SU-DHL-6 (cell line): Measurements from ENCODE around the gene SERINC2.
A peak's percentile ranks its signal among the peaks of the same experiment; 100 is the strongest.

Experiments
- H2AFZ ChIP-seq: fragments of 200-600 bp; sonication (generic); 2 replicates; pipeline ENCODE4 v1.6.1; 2014; ENCODE audit warnings: low read depth, mild to moderate bottlenecking, moderate library complexity, mixed read lengths, antibody characterized with exemption, low read length; ENCODE audit not compliant: severe bottlenecking
- H3F3A ChIP-seq: fragments of 200-600 bp; shearing (Covaris generic); 2 replicates; pipeline ENCODE4 v1.6.0; 2016; ENCODE audit warnings: antibody characterized with exemption, mild to moderate bottlenecking; ENCODE audit not compliant: insufficient read depth
- H3K27ac ChIP-seq: fragments of 200-600 bp; sonication (generic); 2 replicates; pipeline ENCODE4 v1.5.1; 2016; ENCODE audit warnings: low read depth, mild to moderate bottlenecking, low read length, moderate library complexity, mixed read lengths
- H3K27me3 ChIP-seq: fragments of 200-600 bp; sonication (generic), shearing (Covaris generic); 2 replicates; pipeline ENCODE4 v1.6.0; 2014; ENCODE audit warnings: mild to moderate bottlenecking, low read length
- H3K36me3 ChIP-seq: fragments of 200-600 bp; sonication (generic); 2 replicates; pipeline ENCODE4 v1.6.1; 2014; ENCODE audit warnings: mild to moderate bottlenecking, low read length, mixed read lengths
- H3K4me2 ChIP-seq: fragments of 300-600, 200-600 bp; shearing (Covaris generic), sonication (generic); 2 replicates; pipeline ENCODE4 v1.6.0; 2014; ENCODE audit warnings: low read length, low read depth, mild to moderate bottlenecking; ENCODE audit not compliant: poor library complexity, severe bottlenecking
- H3K4me3 ChIP-seq: fragments of 200-600 bp; sonication (generic); 2 replicates; pipeline ENCODE4 v1.5.1; 2014; ENCODE audit warnings: antibody characterized with exemption, low read length, mild to moderate bottlenecking, mixed read lengths; ENCODE audit not compliant: insufficient read depth, poor library complexity, severe bottlenecking
- H3K79me2 ChIP-seq: fragments of 200-600 bp; sonication (generic); 2 replicates; pipeline ENCODE4 v1.6.1; 2014; ENCODE audit warnings: mild to moderate bottlenecking, low read length, moderate library complexity; ENCODE audit not compliant: insufficient read depth
- H3K9ac ChIP-seq: fragments of 200-600 bp; sonication (generic); 2 replicates; pipeline ENCODE4 v1.7.0; 2014; ENCODE audit warnings: mild to moderate bottlenecking, low read length
- H3K9me2 ChIP-seq: fragments of 200-600 bp; sonication (generic); replicated peaks from 2 replicates; pipeline ENCODE4 v1.6.1; 2014; ENCODE audit warnings: low read length; ENCODE audit not compliant: insufficient read depth
- H3K9me3 ChIP-seq: fragments of 200-600 bp; sonication (generic); 2 replicates; pipeline ENCODE4 v1.6.1; 2014; ENCODE audit warnings: low read length, mixed read lengths; ENCODE audit not compliant: insufficient read depth
- H4K20me1 ChIP-seq: fragments of 200-600 bp; sonication (generic); 2 replicates; pipeline ENCODE4 v1.6.1; 2014; ENCODE audit warnings: low read depth, mild to moderate bottlenecking, antibody characterized with exemption, low read length, moderate library complexity, mixed read lengths
- CTCF ChIP-seq: fragments of 200-600 bp; sonication (generic); IDR thresholded peaks from one replicate; pipeline ENCODE4 v1.5.1; 2017; ENCODE audit warnings: antibody characterized with exemption, mild to moderate bottlenecking, low read length, moderate library complexity; ENCODE audit not compliant: insufficient read depth, poor library complexity, severe bottlenecking
- EZH2phosphoT487 ChIP-seq: fragments of 200-600 bp; sonication (generic), shearing (Covaris generic); conservative IDR thresholded peaks from 2 replicates; pipeline ENCODE4 v1.6.1; 2018; ENCODE audit warnings: mild to moderate bottlenecking, antibody characterized with exemption, low read length, moderate library complexity, mixed read lengths

Gene SERINC2

DNA sequence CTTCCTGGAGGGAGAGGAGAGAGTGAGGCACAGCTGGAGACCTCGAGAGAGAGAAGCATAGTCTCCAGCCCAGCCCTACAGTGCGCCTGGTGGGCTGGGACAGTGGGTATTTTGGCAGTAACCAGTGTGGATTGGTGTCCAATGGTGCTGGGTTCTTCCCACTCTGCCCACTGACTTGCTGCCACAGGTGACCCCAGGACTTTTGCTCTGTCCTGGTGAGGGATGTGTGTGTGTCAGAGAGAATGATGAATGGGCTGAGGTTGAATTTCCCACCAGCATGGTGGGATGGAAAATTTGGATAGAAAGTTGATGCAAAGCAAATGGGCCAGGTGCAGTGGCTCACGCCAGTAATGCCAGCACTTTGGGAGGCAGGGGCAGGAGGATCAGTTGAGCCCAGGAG is 26.3 kb downstream of the SERINC2 start:
- Histone ChIP-seq H3K9me3 (no peaks in the 10 kb centered on the region), H3K4me3 (no peak overlapping the region), H3K36me3 (no peaks in the 10 kb centered on the region), H3K79me2 (no peaks in the 10 kb centered on the region), H3K27ac (no peak overlapping the region), H3K27me3 (no peaks in the 10 kb centered on the region), H3K9ac (no peak overlapping the region), H3F3A (no peaks in the 10 kb centered on the region), H3K9me2 (no peaks in the 10 kb centered on the region), H4K20me1 (no peaks in the 10 kb centered on the region), H3K4me2 (no peak overlapping the region), H2AFZ (no peak overlapping the region)
- TF ChIP-seq CTCF (no peak), EZH2phosphoT487 (no peak)

DNA sequence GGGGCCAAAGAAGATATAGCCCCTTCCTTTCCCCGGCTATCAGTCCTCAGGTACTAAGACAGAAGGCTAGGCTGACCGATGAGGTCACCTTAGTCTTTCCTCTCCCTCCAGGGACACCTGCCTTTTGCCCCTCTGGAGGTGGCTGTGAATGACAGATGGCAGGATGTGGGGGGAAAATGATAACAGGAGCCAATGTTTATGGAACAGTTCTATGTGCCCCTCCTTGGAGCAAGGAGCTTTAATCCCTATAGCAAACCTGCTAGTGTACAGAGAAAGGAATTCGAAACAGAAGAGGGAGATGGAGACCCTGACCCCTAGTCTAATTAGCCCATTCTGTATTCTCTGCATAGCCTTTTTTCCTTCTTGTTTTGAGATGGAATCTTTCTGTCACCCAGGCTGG is 28.1 kb downstream of the SERINC2 start:
- no peaks in the 10 kb centered on the region for H3F3A ChIP-seq
- no peaks in the 10 kb centered on the region for H3K9me3 ChIP-seq
- H3K4me3 ChIP-seq, result no peak overlapping the region
- H3K36me3 ChIP-seq, result no peaks in the 10 kb centered on the region
- H3K9ac ChIP-seq, result no peak overlapping the region
- H4K20me1 ChIP-seq, result no peaks in the 10 kb centered on the region
- H2AFZ ChIP-seq, result no peak overlapping the region
- H3K4me2 ChIP-seq, result peak overlapping the region; percentile 44
- H3K27ac ChIP-seq, result peak overlapping the region; percentile 38; the same call in 1 of the 2 replicates
- H3K27me3 ChIP-seq, result no peaks in the 10 kb centered on the region
- TF ChIP-seq CTCF (no peak), EZH2phosphoT487 (no peak)
- H3K79me2 ChIP-seq, result no peaks in the 10 kb centered on the region
- H3K9me2 ChIP-seq, result no peaks in the 10 kb centered on the region

- H3K9me2 ChIP-seq, result no peaks in the 10 kb centered on the region
- no peak for TF ChIP-seq EZH2phosphoT487
- H3K27ac ChIP-seq, result peak overlapping the region; percentile 70
- no peaks in the 10 kb centered on the region for H4K20me1 ChIP-seq
- no peaks in the 10 kb centered on the region for H3F3A ChIP-seq
- H3K79me2 ChIP-seq, result no peaks in the 10 kb centered on the region
- no peak overlapping the region for H3K9ac ChIP-seq
- H3K4me2 ChIP-seq, result peak overlapping the region; percentile 44
- H3K9me3 ChIP-seq, result no peaks in the 10 kb centered on the region
- H3K4me3 ChIP-seq, result no peak overlapping the region
- H3K36me3 ChIP-seq, result no peaks in the 10 kb centered on the region
- H3K27me3 ChIP-seq, result no peaks in the 10 kb centered on the region
- no peak overlapping the region for H2AFZ ChIP-seq
These were observed 28.5 kb downstream of the SERINC2 start for GRCh38 chr1:31441558-31441957.

DNA sequence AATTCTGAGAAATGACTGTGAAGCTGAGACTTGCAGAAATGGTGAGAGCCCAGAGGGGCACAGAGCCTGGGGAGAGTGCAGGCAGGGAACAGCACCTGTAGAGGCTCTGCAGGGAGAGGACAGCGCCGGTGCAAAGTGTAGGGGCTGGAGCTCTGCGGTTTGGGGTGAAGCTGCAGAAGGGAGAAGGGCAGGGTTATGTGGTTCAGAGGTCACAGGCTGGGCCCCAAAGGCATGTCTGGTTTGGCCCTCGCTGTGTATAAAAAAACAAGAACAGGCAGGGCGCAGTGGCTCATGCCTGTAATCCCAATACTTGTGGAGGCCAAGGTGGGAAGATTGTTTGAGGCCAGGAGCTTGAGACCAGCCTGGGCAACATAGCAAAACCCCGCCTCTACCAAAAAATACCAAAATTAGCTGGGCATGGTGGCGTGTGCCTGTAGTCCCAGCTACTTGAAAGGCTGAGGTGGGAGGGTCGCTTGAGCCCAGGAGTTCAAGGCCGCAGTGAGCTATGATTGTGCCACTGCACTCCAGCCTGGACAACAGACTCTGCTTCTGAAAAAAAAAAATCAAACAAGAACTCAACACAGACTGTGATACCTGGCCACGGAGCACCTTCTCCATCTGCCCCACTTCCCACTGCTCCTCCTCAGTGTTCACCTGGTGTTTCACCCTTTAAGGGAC is 29.1 kb downstream of the SERINC2 start:
- Histone ChIP-seq H3K27ac (peak overlapping the region; percentile 70), H3K9me2 (no peaks in the 10 kb centered on the region), H2AFZ (no peak overlapping the region), H3K79me2 (no peaks in the 10 kb centered on the region), H3F3A (no peaks in the 10 kb centered on the region), H4K20me1 (no peaks in the 10 kb centered on the region), H3K36me3 (no peaks in the 10 kb centered on the region), H3K9ac (no peak overlapping the region), H3K4me3 (no peak overlapping the region), H3K27me3 (no peaks in the 10 kb centered on the region), H3K4me2 (peak overlapping the region; percentile 44), H3K9me3 (no peaks in the 10 kb centered on the region)
- no peak for TF ChIP-seq CTCF
- no peak for TF ChIP-seq EZH2phosphoT487
